Ovary (tissue), 9 donors: Measurements from ENCODE around the gene E2F8. TPM values are rescaled to one million over a fixed set of nuclear protein-coding genes. Genes with fewer than 3 reads are reported as not detected.

Source experiments
- DNase-seq, 5 donors: peaks; one replicate each; pipeline ENCODE4 v3.0.0-alpha.2; 2019 to 2020
- H3K27ac ChIP-seq, 2 donors: fragments of 200-600 bp; one replicate each; pipeline versions ENCODE4 v1.5.1 to v1.8.0; 2019 to 2022
- H3K27me3 ChIP-seq: fragments of 200-600 bp; one replicate; pipeline ENCODE4 v1.8.0; 2022
- H3K36me3 ChIP-seq: fragments of 200-600 bp; sonication (generic); one replicate; pipeline ENCODE4 v1.5.1; 2019
- H3K4me1 ChIP-seq: one replicate; pipeline ENCODE4 v1.8.1; 2013; ENCODE audit warnings: mild to moderate bottlenecking, moderate library complexity; ENCODE audit not compliant: insufficient read depth
- H3K4me3 ChIP-seq: fragments of 200-600 bp; sonication (generic); one replicate; pipeline ENCODE4 v1.5.1; 2017
- H3K9me3 ChIP-seq, 2 donors: fragments of 200-600 bp in 1 of 2; sonication (generic) in 1 of 2; one replicate each; pipeline versions ENCODE4 v1.5.1 to v1.8.1; 2013 to 2019; ENCODE audit warnings: mild to moderate bottlenecking in 1 of 2, moderate library complexity in 1 of 2
- EP300 ChIP-seq: sonication (generic); formaldehyde crosslinking; IDR thresholded peaks from one replicate; pipeline ENCODE4 v1.6.1; 2017; ENCODE audit warnings: antibody characterized with exemption
- POLR2A ChIP-seq: fragments of 450-650 bp; IDR thresholded peaks from one replicate; pipeline ENCODE4 v1.6.1; 2017; ENCODE audit warnings: antibody characterized with exemption, mild to moderate bottlenecking, moderate library complexity
- WGBS, 3 donors: extraction: QIAGEN DNeasy Blood & Tissue Kit in 1 of 3; methylation state at CpG; one replicate each; pipeline versions ENCODE4 v1.1.5 to v1.1.7; 2013 to 2017; 5-methylcytosine and 5-hydroxymethylcytosine counted together
- intact Hi-C, 4 donors: fragments of 100-400 bp; cut with DNase I; formaldehyde crosslinking; loops; one replicate each; pipeline versions ENCODE4 v1.11.0 to v1.15.1; 2022 to 2023
- polyA plus RNA-seq, 2 donors: library from polyadenylated mRNA; stranded (reverse); fragments of 200-250 nt in 1 of 2; fragments of 350-450 nt in 1 of 2; fragmentation: Illumina TruSeq in 1 of 2; extraction: RNeasy Lipid Tissue Mini Kit (QIAGEN cat#74804) in 1 of 2; gene quantifications; one replicate each; pipeline ENCODE4 v1.2.3, GENCODE V29; 2013 to 2014
- total RNA-seq, 7 donors: library from RNA; depleted of rRNA in 2 of 7; stranded (reverse); fragments of >200 nt in 2 of 7; fragmentation: NEBNext Ultra II Directional in 3 of 7; extraction: Animal tissue kit (Norgen Biotek cat#: 25700) in 3 of 7; gene quantifications; one replicate each; pipeline versions ENCODE4 v1.1.0 to v1.2.4, GENCODE V29; 2016 to 2023
- TF ChIP-seq, protein P1 (sequence below), 3 donors: fragments of 450-650 bp in 2 of 3; fragments of 200-600 bp in 1 of 3; IDR thresholded peaks; one replicate each; pipeline versions ENCODE4 v1.5.1 to v1.8.0; 2016 to 2022; ENCODE audit warnings: antibody characterized with exemption in 3 of 3, mild to moderate bottlenecking in 1 of 3
- donor health status: DM: no; HTN: no; CAD: no; lungs with moderate emphysema.
- donor health status: DM: no; HTN: no; CAD: no.
- donor health status: Bipolar disorder and iron deficiency.
- donor health status: DM: yes; HTN: yes; CAD: no.
- donor health status: DM: no; HTN: no; CAD: no.
- donor health status: DM: yes; HTN: yes; CAD: no.

Gene E2F8
- total and polyA plus RNA-seq, 9 donors, result 0.08 to 0.80 (median 0.36) TPM; not detected in 3

DNA sequence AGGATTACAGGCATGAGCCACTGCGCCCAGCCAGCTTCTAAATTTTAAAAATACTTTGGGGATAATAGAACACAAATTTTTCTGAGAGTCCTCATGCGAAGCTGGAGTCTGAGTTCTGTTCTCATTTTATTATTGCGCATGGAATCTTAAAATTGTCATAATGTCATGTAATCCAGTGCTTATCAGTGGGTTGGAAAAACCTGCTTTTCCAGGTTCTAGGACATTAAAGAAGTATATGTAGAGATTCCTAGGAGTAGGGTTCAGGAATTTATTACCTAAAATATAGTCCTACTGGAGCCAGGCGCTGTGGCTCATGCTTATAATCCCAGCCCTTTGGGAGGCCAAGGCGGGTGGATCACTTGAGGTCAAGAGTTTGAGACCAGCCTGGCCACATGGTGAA is 4.6 kb upstream of the E2F8 start:
- H3K4me1 ChIP-seq, result peaks cover 8% of the 10 kb centered on the region
- no peak for DNase-seq
- no peaks in the 10 kb centered on the region for H3K36me3 ChIP-seq
- H3K27ac ChIP-seq, result no peak overlapping the region
- TF ChIP-seq, protein P1, sequence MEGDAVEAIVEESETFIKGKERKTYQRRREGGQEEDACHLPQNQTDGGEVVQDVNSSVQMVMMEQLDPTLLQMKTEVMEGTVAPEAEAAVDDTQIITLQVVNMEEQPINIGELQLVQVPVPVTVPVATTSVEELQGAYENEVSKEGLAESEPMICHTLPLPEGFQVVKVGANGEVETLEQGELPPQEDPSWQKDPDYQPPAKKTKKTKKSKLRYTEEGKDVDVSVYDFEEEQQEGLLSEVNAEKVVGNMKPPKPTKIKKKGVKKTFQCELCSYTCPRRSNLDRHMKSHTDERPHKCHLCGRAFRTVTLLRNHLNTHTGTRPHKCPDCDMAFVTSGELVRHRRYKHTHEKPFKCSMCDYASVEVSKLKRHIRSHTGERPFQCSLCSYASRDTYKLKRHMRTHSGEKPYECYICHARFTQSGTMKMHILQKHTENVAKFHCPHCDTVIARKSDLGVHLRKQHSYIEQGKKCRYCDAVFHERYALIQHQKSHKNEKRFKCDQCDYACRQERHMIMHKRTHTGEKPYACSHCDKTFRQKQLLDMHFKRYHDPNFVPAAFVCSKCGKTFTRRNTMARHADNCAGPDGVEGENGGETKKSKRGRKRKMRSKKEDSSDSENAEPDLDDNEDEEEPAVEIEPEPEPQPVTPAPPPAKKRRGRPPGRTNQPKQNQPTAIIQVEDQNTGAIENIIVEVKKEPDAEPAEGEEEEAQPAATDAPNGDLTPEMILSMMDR (IDR thresholded peaks at IDR 0.05), result no peak
- TF ChIP-seq POLR2A (no peak), EP300 (no peak)
- intact Hi-C loops, result no loop called here
- 74 to 96% (median 83%) methylated on average over 5 of the region's 5 CpGs for WGBS, 3 donors
- no peak overlapping the region for H3K4me3 ChIP-seq
- H3K27me3 ChIP-seq, result no peaks in the 10 kb centered on the region
- no peaks in the 10 kb centered on the region for H3K9me3 ChIP-seq

DNA sequence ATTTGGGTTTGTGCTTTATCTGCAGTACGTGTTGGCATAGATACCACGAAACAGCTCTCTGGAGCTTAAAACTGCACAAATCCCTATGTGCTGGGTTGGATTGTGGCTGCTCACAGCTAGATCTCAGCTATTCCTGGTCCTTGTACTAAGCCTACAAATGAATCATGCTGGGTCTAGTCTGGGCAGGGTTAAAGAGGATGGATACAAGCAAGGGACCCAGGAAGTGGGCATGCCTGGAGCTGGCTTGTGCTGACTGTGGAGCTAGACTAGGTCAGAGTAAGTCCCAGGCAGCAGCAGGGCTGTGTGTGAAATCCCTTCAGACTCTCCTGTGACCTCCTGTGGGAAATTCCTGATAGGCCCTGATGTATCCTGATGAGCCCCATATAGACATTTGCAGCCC is 3.9 kb upstream of the E2F8 start:
- Histone ChIP-seq H3K27me3 (no peaks in the 10 kb centered on the region), H3K9me3 (no peaks in the 10 kb centered on the region), H3K36me3 (no peaks in the 10 kb centered on the region), H3K4me1 (peaks cover 8% of the 10 kb centered on the region), H3K4me3 (no peak overlapping the region), H3K27ac (no peak overlapping the region)
- intact Hi-C loops, result no loop called here
- no peak for DNase-seq
- TF ChIP-seq POLR2A, result no peak
- WGBS, 3 donors, result 69 to 89% (median 77%) methylated on average over 2 of the region's 2 CpGs

DNA sequence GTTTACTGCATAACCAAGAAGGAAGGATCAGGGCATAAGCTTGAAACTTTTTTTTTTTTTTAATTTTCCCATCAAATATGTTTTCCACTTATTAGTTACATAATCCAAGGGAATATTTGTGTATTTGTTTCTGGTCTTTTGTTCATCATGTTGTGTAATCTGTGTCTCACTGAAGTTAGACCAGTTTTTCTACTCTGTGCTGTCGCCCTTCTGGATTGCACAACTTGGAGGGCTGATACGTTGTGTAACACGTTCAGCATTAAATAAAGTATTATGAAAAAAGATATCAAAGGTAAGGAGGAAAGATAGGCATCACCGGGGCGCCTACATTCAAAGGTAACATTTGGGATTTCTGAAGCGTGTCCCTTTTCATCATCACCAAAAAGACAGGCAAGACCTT is 3.3 kb upstream of the E2F8 start:
- no peak overlapping the region for H3K27ac ChIP-seq
- no peaks in the 10 kb centered on the region for H3K9me3 ChIP-seq
- WGBS, 3 donors, result 77 to 87% (median 82%) methylated on average over 6 of the region's 6 CpGs
- peaks cover 8% of the 10 kb centered on the region for H3K4me1 ChIP-seq
- intact Hi-C loops, result no loop called here
- H3K4me3 ChIP-seq, result no peak overlapping the region
- H3K27me3 ChIP-seq, result no peaks in the 10 kb centered on the region
- DNase-seq, result no peak
- no peaks in the 10 kb centered on the region for H3K36me3 ChIP-seq
- TF ChIP-seq, protein P1 (IDR thresholded peaks at IDR 0.05), result no peak
- TF ChIP-seq EP300, result no peak
- TF ChIP-seq POLR2A, result no peak

- H3K36me3 ChIP-seq, result no peaks in the 10 kb centered on the region
- TF ChIP-seq, protein P1 (IDR thresholded peaks at IDR 0.05), result no peak
- TF ChIP-seq EP300 (no peak), POLR2A (no peak)
- peaks cover 8% of the 10 kb centered on the region for H3K4me1 ChIP-seq
- intact Hi-C loops, result no loop called here
- DNase-seq, result no peak
- H3K9me3 ChIP-seq, result no peaks in the 10 kb centered on the region
- no peaks in the 10 kb centered on the region for H3K27me3 ChIP-seq
- no peak overlapping the region for H3K4me3 ChIP-seq
- H3K27ac ChIP-seq, result no peak overlapping the region
Measured at GRCh38 chr11:19243613-19244012, 2.9 kb upstream of the E2F8 start.

DNA sequence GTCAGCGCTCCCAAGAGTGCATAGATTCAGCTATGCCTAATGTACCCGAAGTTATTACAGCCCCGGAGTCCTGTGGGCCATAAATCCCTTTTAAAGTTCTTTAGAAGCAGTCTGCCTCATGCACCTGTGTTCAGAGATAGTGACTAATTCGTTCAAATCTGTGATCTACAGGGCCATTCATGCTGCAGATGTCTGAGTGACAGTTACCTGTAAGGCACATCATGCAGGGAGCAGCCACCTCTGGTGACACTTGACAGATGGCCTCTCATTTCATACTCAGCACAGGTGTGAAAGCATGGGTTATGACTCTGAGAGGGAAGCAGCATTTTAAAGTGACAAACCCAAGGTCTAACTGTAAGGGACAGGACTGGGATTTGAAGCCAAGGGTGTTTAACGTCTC is 2.4 kb upstream of the E2F8 start:
- DNase-seq, result no peak
- WGBS, 3 donors, result 52 to 66% (median 60%) methylated on average over 5 of the region's 5 CpGs
- no peaks in the 10 kb centered on the region for H3K36me3 ChIP-seq
- no peaks in the 10 kb centered on the region for H3K9me3 ChIP-seq
- H3K27me3 ChIP-seq, result no peaks in the 10 kb centered on the region
- H3K4me1 ChIP-seq, result peaks cover 8% of the 10 kb centered on the region
- H3K4me3 ChIP-seq, result no peak overlapping the region
- TF ChIP-seq EP300 (no peak), POLR2A (no peak)
- TF ChIP-seq, protein P1 (IDR thresholded peaks at IDR 0.05), result no peak
- no peak overlapping the region for H3K27ac ChIP-seq
- intact Hi-C loops, result no loop called here
